Adrenal gland (tissue), 12 donors: ENCODE data around the gene TXLNG. TPM values are rescaled to one million over a fixed set of nuclear protein-coding genes. Genes with fewer than 3 reads are reported as not detected.

Experiments
- DNase-seq, 7 donors: peaks; one replicate each; pipeline ENCODE4 v3.0.0-alpha.2; 2019 to 2020
- H3K27ac ChIP-seq, 5 donors: fragments of 200-600 bp; sonication (generic) in 4 of 5; 1 replicate in 3 of 5; 2 replicates in 2 of 5; pipeline versions ENCODE4 v1.5.1 to v1.8.0; 2016 to 2020; ENCODE audit warnings: mild to moderate bottlenecking in 1 of 5
- H3K27me3 ChIP-seq: fragments of 200-600 bp; 2 replicates; pipeline ENCODE4 v1.8.0; 2021
- H3K36me3 ChIP-seq, 2 donors: fragments of 200-600 bp; replicated peaks in 1 of 2; 1 replicate in 1 of 2; 2 replicates in 1 of 2; pipeline versions ENCODE4 v1.5.1 to v1.8.0; 2018 to 2022
- H3K4me1 ChIP-seq, 2 donors: fragments of 200-600 bp; replicated peaks in 1 of 2; 1 replicate in 1 of 2; 2 replicates in 1 of 2; pipeline versions ENCODE4 v1.5.1 to v1.8.0; 2018 to 2021
- H3K4me3 ChIP-seq, 4 donors: fragments of 200-600 bp; sonication (generic) in 3 of 4; one replicate each; pipeline ENCODE4 v1.5.1; 2016 to 2018
- H3K9me3 ChIP-seq, 3 donors: fragments of 200-600 bp; sonication (generic) in 1 of 3; replicated peaks in 1 of 3; 1 replicate in 2 of 3; 2 replicates in 1 of 3; pipeline versions ENCODE4 v1.5.1 to v1.8.0; 2016 to 2021
- POLR2A ChIP-seq, 2 donors: fragments of 450-650 bp; IDR thresholded peaks; one replicate each; pipeline ENCODE4 v1.6.1; 2017; ENCODE audit warnings: antibody characterized with exemption in 2 of 2, mild to moderate bottlenecking in 2 of 2, moderate library complexity in 1 of 2
- WGBS, 4 donors: extraction: QIAGEN DNeasy Blood & Tissue Kit in 2 of 4; methylation state at CpG; one replicate each; pipeline versions ENCODE4 v1.1.5 to v1.1.7; 2013 to 2017; 5-methylcytosine and 5-hydroxymethylcytosine counted together
- intact Hi-C, 2 donors: fragments of 100-400 bp; cut with DNase I; formaldehyde crosslinking; loops; one replicate each; pipeline versions ENCODE4 v1.14.1 to v1.15.0; 2022 to 2023
- polyA plus RNA-seq, 3 donors: library from polyadenylated mRNA; stranded (reverse); fragments of 200-250 nt in 2 of 3; fragments of 350-450 nt in 1 of 3; fragmentation: Illumina TruSeq in 1 of 3; extraction: RNeasy Lipid Tissue Mini Kit (QIAGEN cat#74804) in 1 of 3; gene quantifications; one replicate each; pipeline ENCODE4 v1.2.3, GENCODE V29; 2013 to 2014
- total RNA-seq, 9 donors: library from RNA; depleted of rRNA in 4 of 9; stranded (reverse); fragments of >200 nt in 4 of 9; fragments of 120-200 nt in 1 of 9; fragmentation: NEBNext Ultra II Directional in 1 of 9; extraction: Animal tissue kit (Norgen Biotek cat#: 25700) in 1 of 9; gene quantifications; one replicate each; pipeline versions ENCODE4 v1.1.0 to v1.2.4, GENCODE V29; 2013 to 2023
- TF ChIP-seq, protein P1 (sequence below), 6 experiments: fragments of 450-650 bp in 4 of 6; fragments of 200-600 bp in 2 of 6; sonication (generic) in 1 of 6; IDR thresholded peaks; 1 replicate in 5 of 6; 2 replicates in 1 of 6; pipeline versions ENCODE4 v1.5.1 to v1.8.0; 2016 to 2021; ENCODE audit warnings: antibody characterized with exemption in 6 of 6, mild to moderate bottlenecking in 2 of 6, moderate library complexity in 1 of 6
- donor health status: healthy with polysubstance abuse.
- donor health status: Bipolar disorder and iron deficiency.
- donor health status: DM: yes; HTN: yes; CAD: no.
- donor health status: DM: no; HTN: no; CAD: no.
- donor health status: DM: no; HTN: no; CAD: no.
- donor health status: DM: yes; HTN: yes; CAD: no.

The TXLNG gene
- total and polyA plus RNA-seq, 12 donors, result 15.4 to 33.2 (median 22.5) TPM

- Histone ChIP-seq H3K36me3 (no peaks in the 10 kb centered on the region), H3K4me3 (peak overlapping the region in 1 of 4 donors; percentile 35)
- TF ChIP-seq, protein P1, sequence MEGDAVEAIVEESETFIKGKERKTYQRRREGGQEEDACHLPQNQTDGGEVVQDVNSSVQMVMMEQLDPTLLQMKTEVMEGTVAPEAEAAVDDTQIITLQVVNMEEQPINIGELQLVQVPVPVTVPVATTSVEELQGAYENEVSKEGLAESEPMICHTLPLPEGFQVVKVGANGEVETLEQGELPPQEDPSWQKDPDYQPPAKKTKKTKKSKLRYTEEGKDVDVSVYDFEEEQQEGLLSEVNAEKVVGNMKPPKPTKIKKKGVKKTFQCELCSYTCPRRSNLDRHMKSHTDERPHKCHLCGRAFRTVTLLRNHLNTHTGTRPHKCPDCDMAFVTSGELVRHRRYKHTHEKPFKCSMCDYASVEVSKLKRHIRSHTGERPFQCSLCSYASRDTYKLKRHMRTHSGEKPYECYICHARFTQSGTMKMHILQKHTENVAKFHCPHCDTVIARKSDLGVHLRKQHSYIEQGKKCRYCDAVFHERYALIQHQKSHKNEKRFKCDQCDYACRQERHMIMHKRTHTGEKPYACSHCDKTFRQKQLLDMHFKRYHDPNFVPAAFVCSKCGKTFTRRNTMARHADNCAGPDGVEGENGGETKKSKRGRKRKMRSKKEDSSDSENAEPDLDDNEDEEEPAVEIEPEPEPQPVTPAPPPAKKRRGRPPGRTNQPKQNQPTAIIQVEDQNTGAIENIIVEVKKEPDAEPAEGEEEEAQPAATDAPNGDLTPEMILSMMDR (IDR thresholded peaks at IDR 0.05), result no peak
- TF ChIP-seq POLR2A (IDR thresholded peaks at IDR 0.05), result no peak
These were observed 21.8 kb downstream of the TXLNG start for GRCh38 chrX:16807976-16808542.

DNA sequence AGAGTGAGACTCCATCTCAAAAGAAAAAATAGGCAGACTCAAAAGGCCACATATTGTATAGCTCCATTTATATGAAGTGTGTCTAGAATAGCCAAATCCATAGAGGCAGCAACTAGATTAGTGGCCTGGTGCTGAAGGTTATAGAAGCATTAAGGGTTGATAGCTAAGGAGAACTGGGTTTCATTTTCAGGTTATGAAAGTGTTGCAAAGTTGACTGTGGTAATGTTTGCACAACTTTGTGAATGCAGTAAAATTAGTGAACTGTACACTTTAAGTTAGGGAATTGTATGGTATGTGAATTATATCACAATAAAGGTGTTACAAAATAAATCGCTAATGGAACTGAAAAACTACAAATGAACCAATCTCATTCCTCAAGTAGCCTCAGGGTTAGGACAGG lies 28.3 kb downstream of the TXLNG start:
- no peak overlapping the region for H3K4me3 ChIP-seq
- no peak for DNase-seq
- H3K9me3 ChIP-seq, result no peaks in the 10 kb centered on the region
- WGBS, 4 donors, result 86 to 100% (median 97%) methylated on average over 1 of the region's 1 CpG
- H3K27ac ChIP-seq, result no peak overlapping the region
- TF ChIP-seq, protein P1 (IDR thresholded peaks at IDR 0.05), result no peak
- no peak for TF ChIP-seq POLR2A (IDR thresholded peaks at IDR 0.05)
- peaks cover 0 to 9% of the 10 kb centered on the region in 2 donors for H3K36me3 ChIP-seq
- H3K27me3 ChIP-seq, result no peaks in the 10 kb centered on the region
- no peaks in the 10 kb centered on the region for H3K4me1 ChIP-seq
- intact Hi-C loops, result no loop called here

More at GRCh38 chrX:16807976-16808542, 21.8 kb downstream of the TXLNG start:
- intact Hi-C loops, result no loop called here
- no peaks in the 10 kb centered on the region for H3K27me3 ChIP-seq
- H3K4me1 ChIP-seq, result peaks cover 16% of the 10 kb centered on the region in 2 donors
- peak overlapping the region in 3 of 5 donors; percentile 30 to 53 (median 31) for H3K27ac ChIP-seq
- peak in 1 of 7 donors; percentile 43 for DNase-seq
- WGBS, 4 donors, result 20 to 39% (median 31%) methylated on average over 4 of the region's 4 CpGs
- H3K9me3 ChIP-seq, result no peaks in the 10 kb centered on the region

DNA sequence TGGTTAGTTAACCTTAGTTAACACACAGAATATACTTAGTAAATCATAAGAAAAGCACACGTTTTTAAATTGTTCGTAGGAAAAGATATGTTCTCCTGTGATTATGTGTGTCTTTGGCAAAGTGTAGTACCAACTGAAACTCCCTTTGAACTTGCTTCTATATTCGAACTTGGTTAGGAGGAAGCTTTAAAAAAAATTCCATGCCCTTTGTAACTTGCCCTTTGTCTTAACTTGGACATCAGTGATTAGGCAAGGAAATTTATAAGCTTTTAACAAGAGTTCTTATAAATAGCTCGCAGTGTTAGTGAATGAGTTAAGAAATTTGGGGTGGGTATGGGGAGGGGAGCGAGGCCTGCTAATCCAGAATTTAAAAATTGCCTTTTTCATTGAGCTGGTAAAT lies 33.4 kb downstream of the TXLNG start:
- TF ChIP-seq, protein P1 (IDR thresholded peaks at IDR 0.05), result no peak
- no peak for TF ChIP-seq POLR2A (IDR thresholded peaks at IDR 0.05)
- peaks cover 0 to 25% of the 10 kb centered on the region in 2 donors for H3K36me3 ChIP-seq
- H3K27ac ChIP-seq, result no peak overlapping the region
- H3K4me1 ChIP-seq, result no peaks in the 10 kb centered on the region
- no peak for DNase-seq
- 51 to 78% (median 66%) methylated on average over 5 of the region's 5 CpGs for WGBS, 4 donors
- no peak overlapping the region for H3K4me3 ChIP-seq
- H3K9me3 ChIP-seq, result no peaks in the 10 kb centered on the region
- intact Hi-C loops, result no loop called here
- H3K27me3 ChIP-seq, result no peaks in the 10 kb centered on the region

DNA sequence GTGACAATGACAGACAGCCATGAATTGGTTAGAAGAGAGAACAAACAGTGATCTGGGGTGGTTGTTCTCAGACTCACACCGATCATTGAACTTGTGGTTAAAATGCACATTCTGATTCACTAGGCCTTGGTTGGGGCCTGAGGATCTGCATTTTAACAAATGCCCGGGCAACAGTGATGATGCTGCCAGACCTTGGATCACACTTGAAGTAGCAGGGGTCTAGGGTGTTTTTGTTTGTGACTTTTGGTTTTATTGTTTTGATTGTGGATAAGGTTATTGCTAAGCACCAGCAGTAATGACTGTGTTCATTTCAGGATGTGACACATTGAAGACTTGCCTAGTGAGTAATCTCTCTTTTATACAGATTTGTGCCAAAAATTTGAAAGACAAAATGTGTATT lies 36.5 kb downstream of the TXLNG start:
- no peak for DNase-seq
- Histone ChIP-seq H3K36me3 (peaks cover 0 to 32% of the 10 kb centered on the region in 2 donors), H3K4me3 (no peak overlapping the region), H3K27me3 (no peaks in the 10 kb centered on the region), H3K27ac (peak overlapping the region in 1 of 5 donors; percentile 40), H3K9me3 (no peaks in the 10 kb centered on the region), H3K4me1 (peaks cover 13 to 14% of the 10 kb centered on the region in 2 donors)
- 50 to 86% (median 63%) methylated on average over 2 of the region's 2 CpGs for WGBS, 4 donors
- intact Hi-C loops, result no loop called here
- TF ChIP-seq, protein P1 (IDR thresholded peaks at IDR 0.05), result no peak
- TF ChIP-seq POLR2A (IDR thresholded peaks at IDR 0.05), result no peak
